GM18870 (cell line): Measurements from ENCODE around the gene OR4E2.
"Not testable (repeated sequence)": the region's sequence is repeated elsewhere in the genome, so short reads cannot be mapped to it uniquely, and the experiment has no call there.

Source experiments
- ATAC-seq: cut with Tn5 transposase; IDR thresholded peaks from one replicate; pipeline ENCODE4 v1.9.1; 2021; ENCODE audit warnings: moderate library complexity; ENCODE audit not compliant: unreplicated experiment

OR4E2 gene

GRCh38 chr14:21694425-21694824 lies 40.8 kb downstream of the OR4E2 start:
- no peak for ATAC-seq

- not testable (repeated sequence) for ATAC-seq
Measured at GRCh38 chr14:21697662-21698061, 44.0 kb downstream of the OR4E2 start.

DNA sequence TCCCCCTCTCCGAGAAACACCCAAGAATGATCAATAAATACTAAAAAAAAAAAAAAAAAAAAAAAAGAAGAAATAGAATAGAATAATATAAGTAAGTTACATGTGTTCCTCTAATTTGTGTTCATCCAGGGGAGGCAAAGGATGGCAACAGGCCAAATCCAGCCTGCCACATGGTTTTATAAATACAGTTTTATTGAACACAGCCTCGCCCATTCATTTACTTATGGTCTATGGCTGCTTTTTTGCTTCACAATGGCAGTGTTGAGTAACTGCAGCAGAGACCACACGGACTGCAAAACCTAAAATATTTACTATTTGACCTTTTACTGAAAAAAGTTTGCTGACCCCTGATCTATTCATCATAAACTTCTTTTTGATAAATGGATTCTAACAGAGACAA lies 44.9 kb downstream of the OR4E2 start:
- not testable (repeated sequence) for ATAC-seq

- ATAC-seq: no peak
Measured at GRCh38 chr14:21699551-21699950, 45.9 kb downstream of the OR4E2 start.

DNA sequence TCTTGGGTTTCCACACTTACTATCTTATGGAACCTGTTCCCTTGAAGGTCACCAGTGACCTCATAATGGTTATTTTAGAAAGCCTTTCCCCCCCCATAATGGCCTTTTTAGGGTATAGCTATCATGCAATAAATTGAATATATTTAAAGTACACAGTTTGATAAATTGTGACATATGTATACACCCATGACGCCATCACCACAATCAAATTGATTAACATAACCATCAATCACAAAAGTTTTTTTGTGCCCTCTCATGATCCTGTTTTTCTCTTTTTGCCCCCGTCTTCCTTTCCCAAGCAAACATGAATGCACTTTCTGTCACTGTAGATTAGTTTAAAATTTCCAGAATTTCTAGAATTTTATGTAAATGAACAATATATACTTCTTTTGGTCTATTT lies 48.7 kb downstream of the OR4E2 start:
- no peak for ATAC-seq

DNA sequence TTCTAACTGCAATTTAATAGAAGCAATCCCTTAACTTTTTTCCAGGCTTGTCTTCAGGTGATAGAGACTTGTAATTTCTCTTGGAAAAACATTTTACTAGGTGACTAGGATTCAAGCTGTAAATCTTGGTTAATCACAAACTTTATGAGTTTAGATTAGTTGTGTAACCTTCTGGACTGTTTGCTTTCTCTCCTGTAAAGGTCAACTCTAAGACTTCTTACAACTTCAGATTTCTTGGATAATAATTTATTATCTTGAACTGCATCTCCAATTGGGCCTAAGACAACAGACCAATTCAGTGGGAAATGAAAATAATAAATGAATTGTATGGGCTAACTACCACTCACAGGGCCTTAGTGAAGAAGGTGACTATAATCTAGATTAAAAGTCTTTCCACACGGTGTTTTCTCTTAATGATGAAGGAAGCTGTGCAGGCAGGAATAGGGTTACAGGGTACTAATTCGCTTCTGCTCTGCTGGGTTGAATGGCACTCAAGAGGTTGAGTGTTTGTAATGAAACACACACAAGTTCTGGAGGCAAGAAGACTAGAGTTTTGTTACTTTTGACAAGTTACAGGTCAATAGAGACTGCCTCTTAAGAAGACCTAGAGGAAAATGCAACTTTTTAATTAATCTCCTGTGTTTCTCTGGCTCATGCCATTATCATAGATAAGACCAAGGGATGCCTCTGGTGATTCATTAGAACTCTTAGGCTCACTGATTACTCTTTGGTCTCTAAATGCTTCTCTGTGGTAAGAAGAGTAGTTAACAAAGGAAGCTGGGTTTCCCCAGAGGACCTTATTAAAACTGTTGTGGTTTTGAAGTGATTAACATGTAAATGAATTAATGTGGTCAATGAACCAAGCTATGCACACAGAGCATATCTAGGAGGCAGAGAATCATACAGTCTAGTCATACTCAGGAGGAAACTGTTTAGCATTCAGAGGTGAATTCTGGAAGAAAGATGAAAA lies 50.0 kb downstream of the OR4E2 start:
- ATAC-seq: no peak

- no peak for ATAC-seq
Measured at GRCh38 chr14:21704338-21704737, 50.7 kb downstream of the OR4E2 start.

DNA sequence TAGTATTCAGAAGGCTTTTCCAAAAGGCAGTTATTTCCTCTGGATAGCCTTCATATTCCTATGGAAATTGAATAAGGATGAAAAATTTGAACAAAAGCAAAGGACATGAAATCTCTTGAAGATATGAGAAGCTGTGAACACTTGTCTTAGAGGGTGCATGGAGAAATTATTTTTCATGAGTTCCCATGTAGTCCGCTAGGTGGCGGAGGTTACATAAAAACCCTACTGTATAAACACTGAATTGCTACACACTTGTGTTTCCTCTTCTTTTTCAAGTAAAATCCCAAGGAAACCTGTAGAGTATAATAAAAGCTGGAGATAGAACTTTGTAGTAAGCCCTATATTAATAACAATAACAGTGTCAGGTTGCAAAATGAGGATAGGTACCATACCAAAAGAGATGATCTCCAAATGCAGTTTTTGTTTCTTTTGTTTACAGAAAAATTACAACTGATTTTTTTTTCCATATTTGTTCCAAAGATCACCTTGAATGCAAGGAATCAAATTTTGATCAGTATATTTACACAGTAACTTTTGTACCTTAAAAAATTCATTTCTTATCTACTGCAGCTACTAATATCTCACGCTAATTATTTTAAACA lies 57.8 kb downstream of the OR4E2 start:
- no peak for ATAC-seq

- no peak for ATAC-seq
Measured at GRCh38 chr14:21712036-21712435, 58.4 kb downstream of the OR4E2 start.

DNA sequence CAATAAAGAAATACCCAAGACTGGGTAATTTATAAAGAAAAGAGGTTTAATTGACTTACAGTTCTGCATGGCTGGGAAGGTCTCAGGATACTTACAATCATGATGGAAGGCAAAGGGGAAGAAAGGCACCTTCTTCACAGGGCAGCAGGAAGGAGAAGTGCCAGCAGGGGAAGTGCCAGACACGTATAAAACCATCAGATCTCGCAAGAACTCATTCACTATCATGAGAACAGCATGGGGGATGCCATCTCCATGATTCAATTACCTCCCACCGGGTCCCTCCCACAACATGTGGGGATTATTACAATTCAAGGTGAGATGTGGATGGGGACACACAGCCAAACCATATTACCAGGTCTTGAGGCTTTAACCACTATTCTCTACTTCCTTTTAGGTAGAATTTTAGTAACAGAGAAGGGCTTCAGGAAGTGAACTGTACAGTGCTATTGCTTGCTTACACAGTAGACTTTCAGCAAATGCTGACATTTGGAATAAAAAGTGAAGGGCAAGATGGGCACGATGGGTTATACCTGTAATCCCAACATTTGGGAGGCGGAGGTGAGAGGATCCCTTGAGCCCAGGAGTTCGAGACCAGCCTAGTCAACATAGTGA lies 60.8 kb downstream of the OR4E2 start:
- no peak for ATAC-seq
